Coronary artery (tissue), 2 donors: ENCODE results near the gene SSX2B.
"Not testable (repeated sequence)": the region's sequence is repeated elsewhere in the genome, so short reads cannot be mapped to it uniquely, and the experiment has no call there.

Experiments used
- DNase-seq: peaks from one replicate; pipeline ENCODE4 v3.0.0-alpha.2; 2017; ENCODE audit warnings: low spot score
- H3K27ac ChIP-seq, 2 donors: fragments of 200-600 bp; sonication (generic); one replicate each; pipeline ENCODE4 v1.5.1; 2016 to 2019
- H3K4me3 ChIP-seq: fragments of 200-600 bp; sonication (generic); 2 replicates; pipeline ENCODE4 v1.5.1; 2016; ENCODE audit warnings: mild to moderate bottlenecking, moderate library complexity

The SSX2B gene

GRCh38 chrX:52750952-52751351 is at the start of gene SSX2B:
TSS of gene SSX2B (plus strand) at chrX:52751252. CDS start at chrX:52752681, 1,429 bp downstream.
- DNase-seq, H3K27ac ChIP-seq, H3K4me3 ChIP-seq: not testable (repeated sequence)

- H3K27ac ChIP-seq, H3K4me3 ChIP-seq, DNase-seq: not testable (repeated sequence)
Measured at GRCh38 chrX:52707078-52707477, 44.0 kb upstream of the SSX2B start, which contains the start of gene SSX2. TSS of gene SSX2 (minus strand) at chrX:52707178. CDS start at chrX:52705749, 1,429 bp downstream.

- not testable (repeated sequence) for H3K4me3 ChIP-seq, DNase-seq, H3K27ac ChIP-seq
Measured at GRCh38 chrX:52765983-52766382, 14.9 kb downstream of the SSX2B start.

GRCh38 chrX:52773504-52773903 is 22.5 kb downstream of the SSX2B start:
- not testable (repeated sequence) for DNase-seq

GRCh38 chrX:52797327-52797726 is 46.3 kb downstream of the SSX2B start, which contains the start of gene SPANXN5:
TSS of gene SPANXN5 (minus strand) at chrX:52797427. CDS start at chrX:52797348, 79 bp downstream.
- H3K4me3 ChIP-seq, DNase-seq, H3K27ac ChIP-seq: not testable (repeated sequence)

More at GRCh38 chrX:52773504-52773903, 22.5 kb downstream of the SSX2B start:
- H3K4me3 ChIP-seq, H3K27ac ChIP-seq: not testable (repeated sequence)

GRCh38 chrX:52804876-52805275 is 53.8 kb downstream of the SSX2B start:
- H3K4me3 ChIP-seq, H3K27ac ChIP-seq, DNase-seq: not testable (repeated sequence)
